LHCN-M2 (cell line): Measurements from ENCODE around the gene CACNA1E. TPM values are rescaled to one million over a fixed set of nuclear protein-coding genes. Genes with fewer than 3 reads are reported as not detected.
"Not testable (repeated sequence)": the region's sequence is repeated elsewhere in the genome, so short reads cannot be mapped to it uniquely, and the experiment has no call there.

Experiments
- DNase-seq: peaks from one replicate; pipeline ENCODE4 v3.0.0-alpha.2; 2012; ENCODE audit warnings: low read depth
- total RNA-seq: library from RNA; depleted of rRNA; stranded (reverse); fragments of >200 nt; gene quantifications from 2 replicates; pipeline ENCODE4 v1.2.3, GENCODE V29; 2014

The CACNA1E gene
- total RNA-seq, 1 experiment from 2014 or later = not detected

DNA sequence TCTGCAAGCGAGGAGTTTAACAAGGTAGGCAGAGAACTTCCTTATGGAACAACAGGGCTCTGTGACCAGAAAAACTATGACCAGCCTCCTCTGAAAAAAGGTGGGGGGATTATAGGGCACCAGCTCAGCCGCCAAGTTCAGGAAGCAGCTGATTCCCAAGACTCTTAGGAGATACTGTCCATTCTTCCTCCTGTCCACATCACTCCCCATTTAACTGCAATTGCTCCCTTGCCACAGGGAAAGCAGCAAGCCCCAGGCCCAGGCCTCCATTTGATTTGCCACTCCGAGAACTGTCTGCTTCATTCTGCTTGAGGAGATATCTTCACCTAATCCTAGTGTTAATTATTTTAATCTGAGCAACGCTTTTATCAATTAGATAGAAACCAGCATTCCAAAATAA, 323.9 kb downstream of the CACNA1E start:
- DNase-seq = no peak

GRCh38 chr1:181809991-181810545, 326.8 kb downstream of the CACNA1E start:
- no peak for DNase-seq

DNA sequence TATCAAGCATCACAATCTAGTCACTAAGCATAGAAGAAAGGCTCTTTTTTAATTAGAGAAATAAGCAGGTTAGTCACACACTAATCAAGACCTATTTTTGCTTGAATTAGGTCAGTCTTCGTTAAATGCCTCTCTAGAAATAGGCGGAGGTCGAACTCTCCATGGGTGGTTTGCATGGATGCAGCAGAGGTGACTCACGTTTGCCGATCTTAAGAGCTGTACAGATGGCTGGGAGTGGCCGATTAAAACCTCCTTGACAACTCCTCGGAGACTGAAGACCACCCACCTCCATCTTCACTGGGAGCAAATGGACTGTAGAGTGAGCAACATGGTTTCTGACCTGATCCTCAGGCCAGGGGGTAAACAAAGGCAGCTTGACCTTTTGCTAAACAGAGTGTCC, 328.9 kb downstream of the CACNA1E start:
- DNase-seq = no peak

- DNase-seq = no peak
These were observed 329.9 kb downstream of the CACNA1E start for GRCh38 chr1:181813266-181813665.

DNA sequence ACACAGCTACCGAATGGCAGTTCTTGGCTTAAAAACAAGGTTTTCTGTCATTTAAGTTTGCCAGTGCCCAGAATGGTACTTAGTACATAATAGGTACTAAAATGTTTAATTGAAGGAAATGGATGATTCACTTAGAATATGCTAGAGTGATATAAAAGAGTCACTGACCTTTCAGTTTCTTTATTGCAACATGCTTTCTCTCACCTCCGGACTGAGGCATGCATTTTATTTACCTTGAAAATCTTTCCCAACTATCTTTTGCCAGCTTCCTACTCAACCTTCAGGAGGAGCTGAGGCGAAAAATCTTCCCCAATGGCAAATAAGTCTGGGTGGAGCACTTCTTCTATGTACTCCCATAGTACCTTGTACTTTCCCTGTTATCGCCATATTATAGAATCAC, 333.3 kb downstream of the CACNA1E start:
- no peak for DNase-seq

GRCh38 chr1:181817091-181817490, 333.8 kb downstream of the CACNA1E start:
- DNase-seq = no peak

GRCh38 chr1:181818459-181818858, 335.1 kb downstream of the CACNA1E start:
- DNase-seq = no peak

- DNase-seq = no peak
These were observed 335.6 kb downstream of the CACNA1E start for GRCh38 chr1:181818943-181819342.

GRCh38 chr1:181821701-181822100, 338.4 kb downstream of the CACNA1E start:
- DNase-seq = no peak

GRCh38 chr1:181832173-181832880, 349.0 kb downstream of the CACNA1E start:
- DNase-seq = not testable (repeated sequence)

- no peak for DNase-seq
These were observed 362.8 kb downstream of the CACNA1E start for GRCh38 chr1:181846001-181846645.

- DNase-seq = no peak
These were observed 363.4 kb downstream of the CACNA1E start for GRCh38 chr1:181846681-181847080.

DNA sequence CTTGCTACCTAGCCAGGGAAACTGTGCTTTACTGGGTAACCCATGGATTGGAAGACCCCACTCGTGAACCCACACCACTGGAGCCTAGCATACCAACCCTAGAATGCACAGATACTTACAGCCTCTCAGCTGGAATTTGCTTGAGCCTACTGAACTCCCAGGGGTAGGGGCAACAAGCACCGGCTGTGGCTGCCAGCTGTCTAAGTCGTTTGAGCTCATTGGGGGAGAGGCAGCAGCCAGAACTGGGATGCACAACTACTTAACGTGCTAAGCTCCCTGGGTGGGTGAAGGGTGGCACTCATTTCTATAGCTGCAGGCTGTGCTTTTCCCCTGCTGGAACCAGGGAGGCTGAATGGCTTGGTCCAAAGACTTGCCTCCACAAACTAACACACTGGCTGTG, 365.8 kb downstream of the CACNA1E start:
- DNase-seq = no peak

DNA sequence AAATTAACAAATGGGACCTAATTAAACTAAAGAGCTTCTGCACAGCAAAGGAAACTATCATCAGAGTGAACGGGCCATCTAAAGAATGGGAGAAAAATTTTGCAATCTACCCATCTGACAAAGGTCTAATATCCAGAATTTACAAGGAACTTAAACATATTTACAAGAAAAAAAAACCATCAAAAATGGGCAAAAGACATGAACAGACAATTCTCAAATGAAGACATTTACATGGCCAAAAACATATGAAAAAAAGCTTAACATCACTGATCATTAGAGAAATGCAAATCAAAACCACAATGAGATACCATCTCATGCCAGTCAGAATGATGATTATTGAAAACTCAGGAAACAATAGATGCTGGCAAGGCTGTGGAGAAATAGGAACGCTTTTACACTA, 370.9 kb downstream of the CACNA1E start:
- DNase-seq = not testable (repeated sequence)

GRCh38 chr1:181855380-181855779, 372.1 kb downstream of the CACNA1E start:
- no peak for DNase-seq
